ENCODE data around the gene SNRNP27.
"Not testable (repeated sequence)": the region's sequence is repeated elsewhere in the genome, so short reads cannot be mapped to it uniquely, and the experiment has no call there.

DNA sequence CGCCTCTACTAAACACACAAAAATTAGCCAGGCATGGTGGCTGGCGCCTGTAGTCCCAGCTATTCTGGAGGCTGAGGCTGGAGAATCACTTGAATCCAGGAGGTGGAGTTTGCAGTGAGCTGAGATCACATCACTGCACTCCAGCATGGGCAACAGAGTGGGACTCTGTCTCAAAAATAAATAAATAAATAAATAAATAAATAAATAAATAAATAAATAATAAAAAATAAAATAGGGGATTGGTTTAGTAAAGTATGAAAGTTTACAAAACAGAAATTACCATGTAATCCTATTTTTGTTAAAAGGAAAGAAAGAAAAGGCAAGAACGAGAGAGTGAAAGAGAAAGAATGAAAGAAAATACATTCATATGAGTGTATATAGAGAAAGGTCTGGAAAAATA, 56.9 kb downstream of the SNRNP27 start:
- not testable (repeated sequence) for TF ChIP-seq EP300 (IDR thresholded peaks at IDR 0.05)
- TF ChIP-seq, protein P1, sequence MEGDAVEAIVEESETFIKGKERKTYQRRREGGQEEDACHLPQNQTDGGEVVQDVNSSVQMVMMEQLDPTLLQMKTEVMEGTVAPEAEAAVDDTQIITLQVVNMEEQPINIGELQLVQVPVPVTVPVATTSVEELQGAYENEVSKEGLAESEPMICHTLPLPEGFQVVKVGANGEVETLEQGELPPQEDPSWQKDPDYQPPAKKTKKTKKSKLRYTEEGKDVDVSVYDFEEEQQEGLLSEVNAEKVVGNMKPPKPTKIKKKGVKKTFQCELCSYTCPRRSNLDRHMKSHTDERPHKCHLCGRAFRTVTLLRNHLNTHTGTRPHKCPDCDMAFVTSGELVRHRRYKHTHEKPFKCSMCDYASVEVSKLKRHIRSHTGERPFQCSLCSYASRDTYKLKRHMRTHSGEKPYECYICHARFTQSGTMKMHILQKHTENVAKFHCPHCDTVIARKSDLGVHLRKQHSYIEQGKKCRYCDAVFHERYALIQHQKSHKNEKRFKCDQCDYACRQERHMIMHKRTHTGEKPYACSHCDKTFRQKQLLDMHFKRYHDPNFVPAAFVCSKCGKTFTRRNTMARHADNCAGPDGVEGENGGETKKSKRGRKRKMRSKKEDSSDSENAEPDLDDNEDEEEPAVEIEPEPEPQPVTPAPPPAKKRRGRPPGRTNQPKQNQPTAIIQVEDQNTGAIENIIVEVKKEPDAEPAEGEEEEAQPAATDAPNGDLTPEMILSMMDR (IDR thresholded peaks at IDR 0.05): not testable (repeated sequence)
